ENCODE results near the gene FMN2.

FMN2 gene

GRCh38 chr1:240074422-240074821, 17.3 kb upstream of the FMN2 start:
- ChIA-PET CTCF (interaction anchor here (1.2 kb wide), 1 partner anchor 18 kb away, joined by 3 read pairs; no protein-coding TSS in a partner anchor), POLR2A (interaction anchor here (1.6 kb wide), 1 partner anchor 19 kb away, joined by 6 read pairs; no protein-coding TSS in a partner anchor)
- Histone ChIP-seq H3K9me3 (ENCODE audit: control insufficient read depth, insufficient read depth, low read depth, low read length) (no peaks in the 10 kb centered on the region), H3K27ac (ENCODE audit: extremely low read depth, low read depth, low read length) (no peak overlapping the region), H3K36me3 (ENCODE audit: control insufficient read depth in 2 of 2, insufficient read depth in 1 of 2, low read length in 2 of 2) (no peaks in the 10 kb centered on the region), H3K4me1 (ENCODE audit: control insufficient read depth, insufficient read depth, low read length) (no peaks in the 10 kb centered on the region), H3K4me3 (ENCODE audit: low read depth, low read length) (no peak overlapping the region)
- TF ChIP-seq SALL2 (tag by site-specific recombination; IDR thresholded peaks at IDR 0.05; ENCODE audit: borderline replicate concordance): no peak
- TF ChIP-seq ZNF645 (tag by site-specific recombination; IDR thresholded peaks at IDR 0.05): no peak
- TF ChIP-seq ZNF37A (tag by site-specific recombination; IDR thresholded peaks at IDR 0.05): no peak
- TF ChIP-seq HOXA7 (CRISPR knock-in tag; IDR thresholded peaks at IDR 0.05; ENCODE audit: borderline replicate concordance): no peak
- TF ChIP-seq KLF1 (tag by site-specific recombination; IDR thresholded peaks at IDR 0.05): no peak
- no peak for TF ChIP-seq ZNF548 (tag by site-specific recombination; IDR thresholded peaks at IDR 0.05)
- no peak for TF ChIP-seq MYNN (tag by site-specific recombination; IDR thresholded peaks at IDR 0.05; ENCODE audit: borderline replicate concordance)
- TF ChIP-seq ZNF423 (tag by site-specific recombination; IDR thresholded peaks at IDR 0.05): no peak
- TF ChIP-seq ZIC2 (tag by site-specific recombination; IDR thresholded peaks at IDR 0.05): no peak
- TF ChIP-seq ZNF501 (tag by site-specific recombination; IDR thresholded peaks at IDR 0.05): no peak
- no peak for TF ChIP-seq ZNF214 (tag by site-specific recombination; IDR thresholded peaks at IDR 0.05; ENCODE audit: borderline replicate concordance)

GRCh38 chr1:240074908-240075307, 16.8 kb upstream of the FMN2 start:
- H3K9me3 ChIP-seq (ENCODE audit: control insufficient read depth, insufficient read depth, low read depth, low read length): no peaks in the 10 kb centered on the region
- H3K4me1 ChIP-seq (ENCODE audit: control insufficient read depth, insufficient read depth, low read length): no peaks in the 10 kb centered on the region
- no peak overlapping the region for H3K27ac ChIP-seq (ENCODE audit: extremely low read depth, low read depth, low read length)
- no peaks in the 10 kb centered on the region for H3K36me3 ChIP-seq (ENCODE audit: control insufficient read depth in 2 of 2, insufficient read depth in 1 of 2, low read length in 2 of 2)
- ChIA-PET POLR2A (interaction anchor here (1.6 kb wide), 1 partner anchor 18 kb away, joined by 6 read pairs; no protein-coding TSS in a partner anchor), CTCF (no interaction called here)
- H3K4me3 ChIP-seq (ENCODE audit: low read depth, low read length): no peak overlapping the region
- no peak for TF ChIP-seq ZNF292 (tag by site-specific recombination; IDR thresholded peaks at IDR 0.05; ENCODE audit: borderline replicate concordance, low read depth)
- no peak for TF ChIP-seq ZNF391 (tag by site-specific recombination; IDR thresholded peaks at IDR 0.05; ENCODE audit: borderline replicate concordance, low read depth)
- TF ChIP-seq ATF2 (tag by site-specific recombination; IDR thresholded peaks at IDR 0.05; ENCODE audit: low read depth): no peak
- TF ChIP-seq ZSCAN4 (tag by site-specific recombination; IDR thresholded peaks at IDR 0.05): no peak
- TF ChIP-seq ELK4 (IDR thresholded peaks at IDR 0.05; ENCODE audit: borderline replicate concordance, low read depth, low read length): no peak
- no peak for TF ChIP-seq ZNF544 (tag by site-specific recombination; IDR thresholded peaks at IDR 0.05)
- no peak for TF ChIP-seq ZNF169 (tag by site-specific recombination; IDR thresholded peaks at IDR 0.05)
- no peak for TF ChIP-seq PBX3 (CRISPR knock-in tag; IDR thresholded peaks at IDR 0.05)
- TF ChIP-seq SP3 (tag by site-specific recombination; IDR thresholded peaks at IDR 0.05): no peak
- no peak for TF ChIP-seq TSHZ1 (tag by site-specific recombination; IDR thresholded peaks at IDR 0.05; ENCODE audit: borderline replicate concordance)
- no peak for TF ChIP-seq ZNF792 (tag by site-specific recombination; IDR thresholded peaks at IDR 0.05)
- TF ChIP-seq ZNF350 (tag by site-specific recombination; IDR thresholded peaks at IDR 0.05): no peak
- TF ChIP-seq ZNF146 (tag by site-specific recombination; IDR thresholded peaks at IDR 0.05): no peak
- TF ChIP-seq ZNF239 (tag by site-specific recombination; IDR thresholded peaks at IDR 0.05): no peak
